ENCODE data around the gene RNF112. TPM values are rescaled to one million over a fixed set of nuclear protein-coding genes. Genes with fewer than 3 reads are reported as not detected.
A peak's percentile ranks its signal among the peaks of the same experiment; 100 is the strongest.

The RNF112 gene
- total RNA-seq, 3 donors from 2014 or later, result 2.4 to 13.4 (median 3.4) TPM

- no peak for TF ChIP-seq CTCF (IDR thresholded peaks at IDR 0.05)
- H3K4me1 ChIP-seq (ENCODE audit: low read depth), result peaks cover 20% of the 10 kb centered on the region
- intact Hi-C loops (cut with DNase I, micrococcal nuclease), result no loop called here
- H3K4me3 ChIP-seq, result no peak overlapping the region
- no peaks in the 10 kb centered on the region for H3K9me3 ChIP-seq
- no peak for ATAC-seq
- H3K36me3 ChIP-seq (ENCODE audit: low read depth), result no peaks in the 10 kb centered on the region
- peak in 1 of 3 donors; percentile 12 for DNase-seq
These were observed 21.9 kb upstream of the RNF112 start for GRCh38 chr17:19388791-19389785.

GRCh38 chr17:19390951-19391350 lies 20.1 kb upstream of the RNF112 start:
- no peak for DNase-seq
- TF ChIP-seq CTCF (IDR thresholded peaks at IDR 0.05), result no peak
- Histone ChIP-seq H3K4me3 (no peak overlapping the region), H3K36me3 (ENCODE audit: low read depth) (no peaks in the 10 kb centered on the region), H3K4me1 (ENCODE audit: low read depth) (peaks cover 2% of the 10 kb centered on the region), H3K9me3 (no peaks in the 10 kb centered on the region)
- ATAC-seq, result no peak
- intact Hi-C loops (cut with DNase I, micrococcal nuclease), result no loop called here

- DNase-seq (peak in 1 of 3 donors; percentile 5), ATAC-seq (no peak)
- Histone ChIP-seq H3K9me3 (no peaks in the 10 kb centered on the region), H3K36me3 (ENCODE audit: low read depth) (no peaks in the 10 kb centered on the region), H3K4me1 (ENCODE audit: low read depth) (peaks cover 2% of the 10 kb centered on the region), H3K4me3 (no peak overlapping the region)
- intact Hi-C loops (cut with DNase I, micrococcal nuclease), result no loop called here
- TF ChIP-seq CTCF (IDR thresholded peaks at IDR 0.05), result no peak
These were observed 19.6 kb upstream of the RNF112 start for GRCh38 chr17:19391432-19391831.

GRCh38 chr17:19392303-19392702 lies 18.7 kb upstream of the RNF112 start:
- ATAC-seq, result no peak
- intact Hi-C loops (cut with DNase I, micrococcal nuclease), result no loop called here
- Histone ChIP-seq H3K9me3 (no peaks in the 10 kb centered on the region), H3K36me3 (ENCODE audit: low read depth) (no peaks in the 10 kb centered on the region), H3K4me1 (ENCODE audit: low read depth) (peaks cover 7% of the 10 kb centered on the region), H3K4me3 (no peak overlapping the region)
- DNase-seq, result no peak
- TF ChIP-seq CTCF (IDR thresholded peaks at IDR 0.05), result no peak

- no peak for TF ChIP-seq CTCF (IDR thresholded peaks at IDR 0.05)
- H3K4me3 ChIP-seq, result no peak overlapping the region
- H3K4me1 ChIP-seq (ENCODE audit: low read depth), result peaks cover 36% of the 10 kb centered on the region
- ATAC-seq (peak; percentile 69), DNase-seq (peak in 2 of 3 donors; percentile 68 to 69)
- H3K36me3 ChIP-seq (ENCODE audit: low read depth), result no peaks in the 10 kb centered on the region
- intact Hi-C loops (cut with DNase I, micrococcal nuclease), result no loop called here
- H3K9me3 ChIP-seq, result no peaks in the 10 kb centered on the region
These were observed 13.4 kb upstream of the RNF112 start for GRCh38 chr17:19397556-19398041.

All from mucosa of descending colon (tissue), 3 donors.